ENCODE measurements around the gene ACOT11.

The ACOT11 gene

GRCh38 chr1:54650417-54650816, 102.4 kb downstream of the ACOT11 start:
- DNase-seq: no peak
- no peak overlapping the region for H3K9ac ChIP-seq (ENCODE audit: low read length)
- no peaks in the 10 kb centered on the region for H3K4me1 ChIP-seq (ENCODE audit: low read length)
- no peak overlapping the region for H2AFZ ChIP-seq (ENCODE audit: low read length)
- H3K9me3 ChIP-seq (replicated peaks; ENCODE audit: insufficient read depth, low read length): no peaks in the 10 kb centered on the region
- H3K27ac ChIP-seq (ENCODE audit: low read length): no peak overlapping the region
- TF ChIP-seq EZH2phosphoT487 (IDR thresholded peaks at IDR 0.05; ENCODE audit: low read length) (no peak), EZH2 (optimal IDR thresholded peaks at IDR 0.05; ENCODE audit: low read depth, low read length) (no peak), CTCF (IDR thresholded peaks at IDR 0.05; ENCODE audit: low read length) (no peak)
- no peaks in the 10 kb centered on the region for H3K36me3 ChIP-seq (replicated peaks; ENCODE audit: insufficient read depth, low read length)
- H3K4me3 ChIP-seq (ENCODE audit: low read length): no peak overlapping the region
- no peaks in the 10 kb centered on the region for H3K27me3 ChIP-seq (replicated peaks; ENCODE audit: insufficient read depth, low read length)
- no peaks in the 10 kb centered on the region for H3K79me2 ChIP-seq (ENCODE audit: low read length)
- no peaks in the 10 kb centered on the region for H3K9me2 ChIP-seq (replicated peaks; ENCODE audit: insufficient read depth, low read length)
- no peak overlapping the region for H3K4me2 ChIP-seq (ENCODE audit: low read depth, low read length)
- no peaks in the 10 kb centered on the region for H3F3A ChIP-seq (ENCODE audit: insufficient read depth, low read length)
- H4K20me1 ChIP-seq (ENCODE audit: insufficient read depth, low read length): no peaks in the 10 kb centered on the region

GRCh38 chr1:54651608-54652007, 103.6 kb downstream of the ACOT11 start:
- TF ChIP-seq EZH2phosphoT487 (IDR thresholded peaks at IDR 0.05; ENCODE audit: low read length) (no peak), EZH2 (optimal IDR thresholded peaks at IDR 0.05; ENCODE audit: low read depth, low read length) (no peak), CTCF (IDR thresholded peaks at IDR 0.05; ENCODE audit: low read length) (no peak)
- Histone ChIP-seq H3K27me3 (replicated peaks; ENCODE audit: insufficient read depth, low read length) (no peaks in the 10 kb centered on the region), H3K9ac (ENCODE audit: low read length) (no peak overlapping the region), H4K20me1 (ENCODE audit: insufficient read depth, low read length) (no peaks in the 10 kb centered on the region), H3K4me1 (ENCODE audit: low read length) (no peaks in the 10 kb centered on the region), H3K4me3 (ENCODE audit: low read length) (no peak overlapping the region), H3K9me2 (replicated peaks; ENCODE audit: insufficient read depth, low read length) (no peaks in the 10 kb centered on the region), H3K36me3 (replicated peaks; ENCODE audit: insufficient read depth, low read length) (no peaks in the 10 kb centered on the region), H2AFZ (ENCODE audit: low read length) (no peak overlapping the region), H3K9me3 (replicated peaks; ENCODE audit: insufficient read depth, low read length) (no peaks in the 10 kb centered on the region), H3K4me2 (ENCODE audit: low read depth, low read length) (no peak overlapping the region), H3K79me2 (ENCODE audit: low read length) (no peaks in the 10 kb centered on the region), H3K27ac (ENCODE audit: low read length) (no peak overlapping the region), H3F3A (ENCODE audit: insufficient read depth, low read length) (no peaks in the 10 kb centered on the region)
- no peak for DNase-seq

- no peaks in the 10 kb centered on the region for H4K20me1 ChIP-seq (ENCODE audit: insufficient read depth, low read length)
- H3K27me3 ChIP-seq (replicated peaks; ENCODE audit: insufficient read depth, low read length): no peaks in the 10 kb centered on the region
- no peak for DNase-seq
- no peaks in the 10 kb centered on the region for H3F3A ChIP-seq (ENCODE audit: insufficient read depth, low read length)
- no peak overlapping the region for H3K4me3 ChIP-seq (ENCODE audit: low read length)
- no peaks in the 10 kb centered on the region for H3K9me3 ChIP-seq (replicated peaks; ENCODE audit: insufficient read depth, low read length)
- H3K9me2 ChIP-seq (replicated peaks; ENCODE audit: insufficient read depth, low read length): no peaks in the 10 kb centered on the region
- H3K9ac ChIP-seq (ENCODE audit: low read length): no peak overlapping the region
- no peaks in the 10 kb centered on the region for H3K4me1 ChIP-seq (ENCODE audit: low read length)
- H3K4me2 ChIP-seq (ENCODE audit: low read depth, low read length): no peak overlapping the region
- no peaks in the 10 kb centered on the region for H3K79me2 ChIP-seq (ENCODE audit: low read length)
- H3K27ac ChIP-seq (ENCODE audit: low read length): no peak overlapping the region
- H3K36me3 ChIP-seq (replicated peaks; ENCODE audit: insufficient read depth, low read length): no peaks in the 10 kb centered on the region
- no peak overlapping the region for H2AFZ ChIP-seq (ENCODE audit: low read length)
- TF ChIP-seq EZH2phosphoT487 (IDR thresholded peaks at IDR 0.05; ENCODE audit: low read length): no peak
Observed at GRCh38 chr1:54652168-54652567, 104.1 kb downstream of the ACOT11 start.

GRCh38 chr1:54653036-54653435, 105.0 kb downstream of the ACOT11 start:
- Histone ChIP-seq H4K20me1 (ENCODE audit: insufficient read depth, low read length) (no peaks in the 10 kb centered on the region), H3K27me3 (replicated peaks; ENCODE audit: insufficient read depth, low read length) (no peaks in the 10 kb centered on the region), H3K4me3 (ENCODE audit: low read length) (no peak overlapping the region), H3F3A (ENCODE audit: insufficient read depth, low read length) (no peaks in the 10 kb centered on the region), H3K9me3 (replicated peaks; ENCODE audit: insufficient read depth, low read length) (no peaks in the 10 kb centered on the region), H3K4me1 (ENCODE audit: low read length) (no peaks in the 10 kb centered on the region), H3K27ac (ENCODE audit: low read length) (no peak overlapping the region), H3K9me2 (replicated peaks; ENCODE audit: insufficient read depth, low read length) (no peaks in the 10 kb centered on the region), H3K36me3 (replicated peaks; ENCODE audit: insufficient read depth, low read length) (no peaks in the 10 kb centered on the region), H3K9ac (ENCODE audit: low read length) (no peak overlapping the region), H3K4me2 (ENCODE audit: low read depth, low read length) (no peak overlapping the region), H2AFZ (ENCODE audit: low read length) (no peak overlapping the region), H3K79me2 (ENCODE audit: low read length) (no peaks in the 10 kb centered on the region)
- no peak for TF ChIP-seq EZH2phosphoT487 (IDR thresholded peaks at IDR 0.05; ENCODE audit: low read length)
- TF ChIP-seq CTCF (IDR thresholded peaks at IDR 0.05; ENCODE audit: low read length): no peak
- TF ChIP-seq EZH2 (optimal IDR thresholded peaks at IDR 0.05; ENCODE audit: low read depth, low read length): no peak
- no peak for DNase-seq

All from MM.1S (cell line).